GM20431 (cell line): ENCODE data around the gene MLIP.

Experiments used
- in situ Hi-C: fragments of 300-500 bp; cut with MseI, MboI; formaldehyde crosslinking; loops from one replicate; pipeline ENCODE4 v1.15.0; 2020; ENCODE audit warnings: low sequenced_read_pairs; ENCODE audit not compliant: unreplicated experiment

The MLIP gene

DNA sequence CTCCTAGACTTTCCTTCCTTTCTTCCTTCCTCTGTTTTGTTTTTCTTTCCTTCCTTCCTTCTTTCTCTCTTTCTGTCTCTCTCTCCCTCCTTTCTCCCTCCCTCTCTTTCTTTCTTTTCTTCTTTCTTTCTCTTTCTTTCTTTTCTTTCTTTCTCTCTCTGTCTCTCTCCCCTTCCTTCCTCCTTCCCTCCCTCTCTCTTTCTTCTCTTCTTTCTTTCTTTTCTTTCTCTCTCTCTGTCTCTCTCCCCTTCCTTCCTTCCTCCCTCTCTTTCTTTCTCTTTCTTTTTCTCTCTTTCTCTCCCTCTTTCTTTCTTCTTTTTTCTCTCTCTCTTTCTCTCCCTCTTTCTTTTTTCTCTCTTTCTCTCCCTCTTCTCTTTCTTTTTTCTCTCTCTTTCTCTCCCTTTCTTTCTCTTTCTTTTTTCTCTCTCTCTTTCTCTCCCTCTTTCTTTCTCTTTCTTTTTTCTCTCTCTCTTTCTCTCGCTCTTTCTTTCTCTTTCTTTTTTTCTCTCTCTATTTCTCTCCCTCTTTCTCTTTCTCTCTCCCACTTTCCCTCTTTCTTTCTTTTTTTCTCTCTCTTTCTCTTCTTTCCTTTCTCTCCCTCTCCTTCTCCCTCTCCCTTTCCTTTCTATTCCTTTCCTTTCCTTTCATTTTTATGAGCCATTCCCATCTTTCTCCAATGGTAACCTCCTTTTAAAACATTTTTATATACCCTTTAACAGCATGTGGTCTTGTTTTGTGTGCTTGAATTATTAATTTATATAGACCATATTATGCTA lies 199.3 kb downstream of the MLIP start:
- in situ Hi-C loops: no loop called here

- in situ Hi-C loops: no loop called here
Measured at GRCh38 chr6:54315656-54316055, 204.4 kb downstream of the MLIP start.
